ENCODE measurements around the gene PREX1. TPM values are rescaled to one million over a fixed set of nuclear protein-coding genes. Genes with fewer than 3 reads are reported as not detected.

Gene PREX1
- total RNA-seq, 1 donor from 2014 or later = 66.0 TPM

DNA sequence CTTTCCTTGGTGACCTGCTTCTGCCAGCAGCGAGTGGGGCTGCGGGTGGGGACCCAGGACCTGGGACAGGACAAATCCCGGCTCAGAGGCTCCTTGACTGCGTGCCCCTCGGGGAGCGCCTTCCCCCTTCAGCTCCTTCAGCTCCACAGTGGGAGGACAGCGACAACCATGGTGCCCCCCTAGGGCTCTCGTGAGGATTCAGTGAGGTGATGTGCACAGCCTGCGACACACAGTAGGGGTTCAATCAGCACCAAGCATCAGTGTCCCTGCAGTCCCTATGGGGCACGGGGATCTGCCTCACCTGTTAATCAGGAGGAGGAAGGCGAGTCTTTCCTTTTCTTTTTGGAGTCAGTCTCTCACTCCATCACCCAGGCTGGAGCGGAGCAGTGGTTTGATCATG, 209.2 kb downstream of the PREX1 start:
- Histone ChIP-seq H3K4me1 (peaks cover 17% of the 10 kb centered on the region), H3K27me3 (no peaks in the 10 kb centered on the region), H3K9me3 (no peaks in the 10 kb centered on the region), H3K4me3 (no peak overlapping the region), H3K36me3 (no peaks in the 10 kb centered on the region), H3K27ac (no peak overlapping the region)
- no peak for ATAC-seq
- peak; percentile 56 for DNase-seq
- intact Hi-C loops (cut with DNase I) = no loop called here
- TF ChIP-seq, protein P1, sequence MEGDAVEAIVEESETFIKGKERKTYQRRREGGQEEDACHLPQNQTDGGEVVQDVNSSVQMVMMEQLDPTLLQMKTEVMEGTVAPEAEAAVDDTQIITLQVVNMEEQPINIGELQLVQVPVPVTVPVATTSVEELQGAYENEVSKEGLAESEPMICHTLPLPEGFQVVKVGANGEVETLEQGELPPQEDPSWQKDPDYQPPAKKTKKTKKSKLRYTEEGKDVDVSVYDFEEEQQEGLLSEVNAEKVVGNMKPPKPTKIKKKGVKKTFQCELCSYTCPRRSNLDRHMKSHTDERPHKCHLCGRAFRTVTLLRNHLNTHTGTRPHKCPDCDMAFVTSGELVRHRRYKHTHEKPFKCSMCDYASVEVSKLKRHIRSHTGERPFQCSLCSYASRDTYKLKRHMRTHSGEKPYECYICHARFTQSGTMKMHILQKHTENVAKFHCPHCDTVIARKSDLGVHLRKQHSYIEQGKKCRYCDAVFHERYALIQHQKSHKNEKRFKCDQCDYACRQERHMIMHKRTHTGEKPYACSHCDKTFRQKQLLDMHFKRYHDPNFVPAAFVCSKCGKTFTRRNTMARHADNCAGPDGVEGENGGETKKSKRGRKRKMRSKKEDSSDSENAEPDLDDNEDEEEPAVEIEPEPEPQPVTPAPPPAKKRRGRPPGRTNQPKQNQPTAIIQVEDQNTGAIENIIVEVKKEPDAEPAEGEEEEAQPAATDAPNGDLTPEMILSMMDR (IDR thresholded peaks at IDR 0.05) = no peak

DNA sequence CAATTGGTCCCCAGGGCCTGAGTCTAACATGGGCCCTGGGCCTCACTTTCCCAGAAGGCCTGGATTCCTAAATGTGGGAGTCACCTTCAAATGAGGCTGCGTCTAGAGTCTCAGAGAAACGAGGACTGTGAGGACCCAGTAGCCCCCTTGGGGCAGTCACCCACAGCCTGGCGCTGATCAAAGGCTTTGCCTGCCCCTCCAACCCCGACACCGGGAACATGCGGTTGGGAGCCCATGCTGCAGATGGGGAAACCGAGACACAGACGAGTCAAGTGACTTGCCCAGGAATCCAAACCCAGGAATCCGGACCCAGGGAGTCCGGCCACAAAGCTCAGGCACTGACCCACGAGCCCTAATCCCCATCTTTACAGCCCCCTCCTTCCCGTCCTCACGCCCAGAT, 209.7 kb downstream of the PREX1 start:
- ATAC-seq (no peak), DNase-seq (peak; percentile 61)
- intact Hi-C loops (cut with DNase I) = no loop called here

DNA sequence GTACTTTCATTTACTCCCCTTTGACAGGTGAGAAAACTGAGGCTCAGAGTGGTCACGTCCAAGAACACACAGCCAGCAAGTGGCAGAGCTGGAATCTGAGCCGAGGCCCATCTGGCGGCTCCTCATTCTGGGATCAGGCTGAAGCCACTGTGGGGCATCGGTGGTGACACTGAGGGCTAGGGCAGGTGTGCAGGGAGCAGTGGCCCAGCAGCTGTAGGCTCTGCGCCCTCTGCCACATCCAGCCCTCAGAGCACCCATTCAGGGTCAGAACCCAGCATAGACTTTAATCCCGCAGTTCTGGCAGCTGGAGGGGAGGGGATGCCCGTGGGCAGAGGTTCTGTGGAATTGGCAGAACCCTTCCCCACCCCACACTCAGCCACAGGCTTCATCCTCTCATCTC, 210.3 kb downstream of the PREX1 start:
- Histone ChIP-seq H3K9me3 (no peaks in the 10 kb centered on the region), H3K36me3 (no peaks in the 10 kb centered on the region), H3K27me3 (no peaks in the 10 kb centered on the region), H3K4me3 (no peak overlapping the region), H3K27ac (no peak overlapping the region), H3K4me1 (peaks cover 17% of the 10 kb centered on the region)
- TF ChIP-seq, protein P1 (IDR thresholded peaks at IDR 0.05) = no peak
- ATAC-seq (no peak), DNase-seq (peak; percentile 44)
- intact Hi-C loops (cut with DNase I) = no loop called here

More for the DNA sequence above, 209.7 kb downstream of the PREX1 start:
- peaks cover 17% of the 10 kb centered on the region for H3K4me1 ChIP-seq
- H3K36me3 ChIP-seq = no peaks in the 10 kb centered on the region
- no peaks in the 10 kb centered on the region for H3K9me3 ChIP-seq
- no peak overlapping the region for H3K4me3 ChIP-seq
- H3K27me3 ChIP-seq = no peaks in the 10 kb centered on the region
- TF ChIP-seq, protein P1 (IDR thresholded peaks at IDR 0.05) = no peak
- no peak overlapping the region for H3K27ac ChIP-seq

DNA sequence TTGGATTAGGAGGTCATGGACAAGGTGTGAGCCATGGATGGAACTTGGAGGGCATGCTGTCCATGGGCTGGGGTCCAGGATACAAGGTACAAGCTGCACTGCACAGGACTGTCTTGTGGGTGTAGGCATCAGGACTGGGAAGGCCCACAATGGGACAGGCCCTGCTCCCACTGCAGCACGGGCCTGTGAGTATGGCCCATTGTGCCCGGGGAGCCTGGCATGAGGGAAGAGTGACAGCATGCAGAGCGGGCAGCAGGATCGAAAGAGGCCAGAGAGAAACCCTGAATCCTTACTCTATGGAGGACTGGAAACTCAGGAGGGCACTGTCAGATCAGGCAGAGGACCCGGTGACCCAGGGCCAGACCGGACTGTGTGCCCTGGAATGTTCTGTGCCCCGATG, 211.3 kb downstream of the PREX1 start:
- ATAC-seq (no peak), DNase-seq (peak; percentile 51)
- peaks cover 17% of the 10 kb centered on the region for H3K4me1 ChIP-seq
- no peaks in the 10 kb centered on the region for H3K27me3 ChIP-seq
- TF ChIP-seq, protein P1 (IDR thresholded peaks at IDR 0.05) = no peak
- no peak overlapping the region for H3K4me3 ChIP-seq
- no peaks in the 10 kb centered on the region for H3K9me3 ChIP-seq
- no peaks in the 10 kb centered on the region for H3K36me3 ChIP-seq
- intact Hi-C loops (cut with DNase I) = no loop called here
- H3K27ac ChIP-seq = no peak overlapping the region

DNA sequence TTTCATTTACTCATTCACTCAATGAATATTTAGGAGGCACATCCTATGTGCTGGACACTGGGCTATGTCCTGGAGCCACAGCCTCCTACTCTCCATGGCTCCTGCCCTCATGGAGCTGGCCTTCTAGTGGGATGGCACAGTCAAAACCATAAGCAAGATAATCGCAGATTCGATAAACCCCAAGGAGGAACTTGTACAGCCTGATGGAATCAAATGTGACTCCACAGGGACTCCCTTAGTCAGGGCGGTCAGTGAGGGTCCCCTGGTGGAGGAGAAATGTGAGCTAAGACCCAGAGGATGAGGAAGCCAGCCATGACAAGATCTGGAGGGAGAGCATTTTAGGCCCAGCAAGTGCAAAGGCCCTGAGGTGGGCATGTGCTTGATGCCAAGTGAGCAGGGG, 211.9 kb downstream of the PREX1 start:
- Histone ChIP-seq H3K4me3 (no peak overlapping the region), H3K4me1 (peaks cover 12% of the 10 kb centered on the region), H3K36me3 (no peaks in the 10 kb centered on the region), H3K27ac (no peak overlapping the region), H3K27me3 (no peaks in the 10 kb centered on the region), H3K9me3 (no peaks in the 10 kb centered on the region)
- intact Hi-C loops (cut with DNase I) = no loop called here
- DNase-seq = peak; percentile 19
- no peak for ATAC-seq
- TF ChIP-seq, protein P1 (IDR thresholded peaks at IDR 0.05) = no peak

All from upper lobe of right lung (tissue), 1 donor.